IMR-90 (cell line): ENCODE results near the gene UCHL1. TPM values are rescaled to one million over a fixed set of nuclear protein-coding genes. Genes with fewer than 3 reads are reported as not detected.

ENCODE experiments used
- ATAC-seq: fragments of 200-7000 bp; cut with Tn5 transposase; 2 replicates; pipeline ENCODE4 v1.9.1; 2020; ENCODE audit warnings: low read depth, mild to moderate bottlenecking, moderate library complexity
- BruUV-seq: library from RNA; stranded (reverse); fragments of 400-500 nt; replicated peaks from 2 replicates; lab custom pipeline; 2021; lab: Mats Ljungman, UMichigan
- CTCF ChIA-PET: fragments of 300-600 bp; formaldehyde crosslinking; extraction: SDS; loops from one replicate; lab custom pipeline; 2021; ENCODE audit warnings: antibody characterized with exemption; lab: Yijun Ruan, JAX
- POLR2A ChIA-PET: fragments of 300-600 bp; sonication (Branson Sonifier 250); formaldehyde crosslinking; loops from one replicate; lab custom pipeline; 2022; ENCODE audit warnings: antibody characterized with exemption; ENCODE audit not compliant: unreplicated experiment; lab: Charles Lee
- DNase-seq: peaks from one replicate; pipeline ENCODE4 v3.0.0; 2013
- H2AFZ ChIP-seq: replicated peaks from 2 replicates; pipeline ENCODE3; 2013; ENCODE audit warnings: low read length, mild to moderate bottlenecking; ENCODE audit not compliant: poor library complexity
- H2AK5ac ChIP-seq: 2 replicates; pipeline ENCODE4 v1.6.1; 2013; ENCODE audit warnings: low read depth, low read length, inconsistent platforms
- H2AK9ac ChIP-seq: replicated peaks from 2 replicates; pipeline ENCODE3; 2013; ENCODE audit warnings: mild to moderate bottlenecking, low read depth, low read length, moderate library complexity; ENCODE audit not compliant: poor library complexity
- H2BK120ac ChIP-seq: 2 replicates; pipeline ENCODE4 v1.6.1; 2013; ENCODE audit warnings: low read depth, low read length, inconsistent platforms
- H2BK15ac ChIP-seq: 3 replicates; pipeline ENCODE4 v1.6.1; 2013; ENCODE audit warnings: low read depth, low read length, inconsistent platforms
- H2BK20ac ChIP-seq: 2 replicates; pipeline ENCODE4 v1.6.1; 2013; ENCODE audit warnings: low read depth, mild to moderate bottlenecking, inconsistent platforms, low read length, moderate library complexity
- H2BK5ac ChIP-seq: 2 replicates; pipeline ENCODE4 v1.6.1; 2013; ENCODE audit warnings: mild to moderate bottlenecking, low read depth, low read length, inconsistent platforms; ENCODE audit not compliant: poor library complexity, severe bottlenecking
- H3K14ac ChIP-seq: replicated peaks from 2 replicates; pipeline ENCODE4 v1.6.1; 2013; ENCODE audit warnings: low read depth, low read length, inconsistent platforms
- H3K18ac ChIP-seq: 2 replicates; pipeline ENCODE4 v1.6.1; 2013; ENCODE audit warnings: low read depth, low read length, control low read depth
- H3K23ac ChIP-seq: 2 replicates; pipeline ENCODE4 v1.6.1; 2013; ENCODE audit warnings: low read depth, low read length, inconsistent platforms
- H3K27ac ChIP-seq: 2 replicates; pipeline ENCODE4 v1.5.1; 2013; ENCODE audit warnings: mild to moderate bottlenecking, control low read depth, low read length; ENCODE audit not compliant: insufficient read depth
- H3K27me3 ChIP-seq: 2 replicates; pipeline ENCODE4 v1.6.1; 2013; ENCODE audit warnings: low read length; ENCODE audit not compliant: control insufficient read depth, insufficient read depth
- H3K36me3 ChIP-seq: 2 replicates; pipeline ENCODE4 v1.6.1; 2013; ENCODE audit warnings: low read length, mixed read lengths; ENCODE audit not compliant: control insufficient read depth, insufficient read depth
- H3K4ac ChIP-seq: 2 replicates; pipeline ENCODE4 v1.6.1; 2013; ENCODE audit warnings: low read depth, low read length, inconsistent platforms
- H3K4me1 ChIP-seq: 2 replicates; pipeline ENCODE4 v1.6.1; 2013; ENCODE audit warnings: low read length, mixed read lengths; ENCODE audit not compliant: control insufficient read depth, insufficient read depth
- H3K4me2 ChIP-seq: 2 replicates; pipeline ENCODE4 v1.6.1; 2013; ENCODE audit warnings: low read depth, mild to moderate bottlenecking, control low read depth, low read length, moderate library complexity
- H3K4me3 ChIP-seq: 2 replicates; pipeline ENCODE4 v1.5.1; 2013; ENCODE audit warnings: low read depth, mild to moderate bottlenecking, control low read depth, low read length, moderate library complexity; ENCODE audit not compliant: insufficient read depth
- H3K56ac ChIP-seq: 2 replicates; pipeline ENCODE4 v1.6.1; 2013; ENCODE audit warnings: low read length, inconsistent platforms; ENCODE audit not compliant: insufficient read depth; ENCODE audit errors: extremely low read depth
- H3K79me1 ChIP-seq, 2 experiments: 2 replicates each; pipeline ENCODE4 v1.6.1; 2013; ENCODE audit warnings: low read length in 2 of 2, inconsistent platforms in 1 of 2, low read depth in 1 of 2
- H3K9ac ChIP-seq: 2 replicates; pipeline ENCODE4 v1.6.1; 2013; ENCODE audit warnings: low read depth, low read length, control low read depth
- H3K9me1 ChIP-seq: 2 replicates; pipeline ENCODE4 v1.6.1; 2013; ENCODE audit warnings: low read length, inconsistent platforms; ENCODE audit not compliant: insufficient read depth
- H3K9me3 ChIP-seq: 2 replicates; pipeline ENCODE4 v1.6.1; 2013; ENCODE audit warnings: low read length; ENCODE audit not compliant: control insufficient read depth, insufficient read depth
- H4K20me1 ChIP-seq: 2 replicates; pipeline ENCODE4 v1.6.1; 2013; ENCODE audit warnings: low read length, inconsistent platforms; ENCODE audit not compliant: insufficient read depth
- H4K5ac ChIP-seq: 2 replicates; pipeline ENCODE4 v1.6.1; 2013; ENCODE audit warnings: mild to moderate bottlenecking, low read depth, low read length, control low read depth
- H4K8ac ChIP-seq, 2 experiments: 2 replicates each; pipeline ENCODE4 v1.6.1; 2013; ENCODE audit warnings: low read depth in 2 of 2, low read length in 2 of 2, control low read depth in 1 of 2, inconsistent platforms in 1 of 2
- H4K91ac ChIP-seq: 2 replicates; pipeline ENCODE4 v1.6.1; 2013; ENCODE audit warnings: low read depth, low read length, inconsistent platforms; ENCODE audit not compliant: insufficient read depth
- CEBPB ChIP-seq: IDR thresholded peaks from 2 replicates; pipeline ENCODE4 v1.6.1; 2012; ENCODE audit warnings: low read depth, low read length, improper control_type of control experiment
- MAZ ChIP-seq: IDR thresholded peaks from 2 replicates; pipeline ENCODE4 v1.6.1; 2012; ENCODE audit warnings: low read depth, mild to moderate bottlenecking, low read length, improper control_type of control experiment, moderate library complexity, borderline replicate concordance
- RAD21 ChIP-seq: IDR thresholded peaks from 2 replicates; pipeline ENCODE4 v1.6.1; 2012; ENCODE audit warnings: low read length, improper control_type of control experiment
- RCOR1 ChIP-seq: IDR thresholded peaks from 2 replicates; pipeline ENCODE4 v1.6.1; 2012; ENCODE audit warnings: mild to moderate bottlenecking, low read length, improper control_type of control experiment; ENCODE audit not compliant: insufficient replicate concordance
- WGBS, 2 experiments: methylation state at CpG; one replicate each; pipeline versions ENCODE4 v1.1.5 to v1.1.7; 2013; ENCODE audit warnings: missing lambda C conversion rate in 2 of 2; ENCODE audit not compliant: insufficient read length in 1 of 2; ENCODE audit errors: extremely low coverage in 2 of 2; 5-methylcytosine and 5-hydroxymethylcytosine counted together
- dilution Hi-C: fragments of 300-500 bp; cut with HindIII; formaldehyde crosslinking; loops from one replicate; pipeline ENCODE4 v1.14.3; 2018; ENCODE audit warnings: low sequenced_read_pairs; ENCODE audit not compliant: unreplicated experiment
- in situ Hi-C: fragments of 300-500 bp; cut with MboI; formaldehyde crosslinking; loops from 3 replicates; pipeline ENCODE4 v1.14.3; 2019; ENCODE audit warnings: low sequenced_read_pairs, inconsistent platforms, mixed read lengths
- intact Hi-C: fragments of 100-400 bp; cut with micrococcal nuclease; formaldehyde crosslinking; loops from 2 replicates; pipeline ENCODE4 v1.10.0; 2022
- polyA plus RNA-seq, 3 experiments: library from polyadenylated mRNA; depleted of rRNA; stranded (reverse); fragments of >200 nt; gene quantifications; 2 replicates each; pipeline ENCODE4 v1.2.3, GENCODE V29; 2012; ENCODE audit warnings: low replicate concordance in 1 of 3
- total RNA-seq: library from RNA; depleted of rRNA; stranded (reverse); fragments of >200 nt; gene quantifications from 2 replicates; pipeline ENCODE4 v1.2.3, GENCODE V29; 2012

The UCHL1 gene
- total and polyA plus RNA-seq, 2 of the 4 experiments (the other 2 are of a cell fraction), result 972 to 2,118 TPM

- 0 out of 2 replicates have a peak overlapping the region, but pooled peaks have one; percentile 51 for H2AK5ac ChIP-seq
- H3K14ac ChIP-seq, result no peak overlapping the region
- WGBS, 2 experiments, result 100% methylated on average over 2 of the region's 6 CpGs; no CpG with 5 or more reads in 1 of the 2 experiments
- dilution Hi-C loops, result no loop called here
- no TSS peak for BruUV-seq
- H3K9ac ChIP-seq, result no peak overlapping the region
- H4K8ac ChIP-seq, result no peak overlapping the region; a peak in 2 of 4 replicates
- intact Hi-C loops, result no loop called here
- H3K9me1 ChIP-seq, result 0 out of 2 replicates have a peak, but pooled peaks cover 3% of the 10 kb centered on the region
- H2AK9ac ChIP-seq, result no peak overlapping the region
- H3K36me3 ChIP-seq, result no peaks in the 10 kb centered on the region
- H3K9me3 ChIP-seq, result no peaks in the 10 kb centered on the region; the same call in 1 of the 2 replicates
- H2BK120ac ChIP-seq, result peak overlapping the region; percentile 27; the same call in 1 of the 2 replicates
- no peak overlapping the region; the same call in 1 of the 2 replicates for H3K18ac ChIP-seq
- no peak overlapping the region for H3K23ac ChIP-seq
- DNase-seq (no peak), ATAC-seq (no peak)
- H3K79me1 ChIP-seq, result no peaks in the 10 kb centered on the region
- ChIA-PET POLR2A (interaction anchor here (0.6 kb wide), 1 partner anchor 468 kb away, joined by 3 read pairs; no protein-coding TSS in a partner anchor), CTCF (interaction anchor here (1.3 kb wide), 1 partner anchor 376 kb away, joined by 7 read pairs; no protein-coding TSS in a partner anchor)
- H3K27me3 ChIP-seq, result no peaks in the 10 kb centered on the region
- H2AFZ ChIP-seq, result no peak overlapping the region
- no peak overlapping the region for H2BK20ac ChIP-seq
- H2BK5ac ChIP-seq, result no peak overlapping the region
- H2BK15ac ChIP-seq, result no peak overlapping the region; the same call in 2 of the 3 replicates
- no peak overlapping the region for H3K4me3 ChIP-seq
- no peak overlapping the region for H3K56ac ChIP-seq
- TF ChIP-seq RAD21 (no peak), CEBPB (no peak), MAZ (no peak), RCOR1 (no peak)
- peak overlapping the region; percentile 64; the same call in 1 of the 2 replicates for H4K91ac ChIP-seq
- H3K4me2 ChIP-seq, result no peak overlapping the region
- H4K5ac ChIP-seq, result no peak overlapping the region
- H3K4ac ChIP-seq, result peak overlapping the region; percentile 29; the same call in 1 of the 2 replicates
- in situ Hi-C loops, result loop anchor here (10.0 kb wide), 1 partner anchor 599 kb away; no protein-coding TSS in a partner anchor
- no peaks in the 10 kb centered on the region for H4K20me1 ChIP-seq
- H3K4me1 ChIP-seq, result peaks cover 9% of the 10 kb centered on the region
- H3K27ac ChIP-seq, result no peak overlapping the region
Measured at GRCh38 chr4:41285202-41285863, 28.6 kb downstream of the UCHL1 start.
